DMS53 (cell line): ENCODE results near the gene PCGF3.

Experiments used
- DNase-seq: peaks from one replicate; lab custom pipeline; 2025; lab: John Stamatoyannopoulos, UW

PCGF3 gene

GRCh38 chr4:784401-785331 lies 79.0 kb downstream of the PCGF3 start:
- no peak for DNase-seq

GRCh38 chr4:785332-786073 lies 79.9 kb downstream of the PCGF3 start:
- no peak for DNase-seq

- no peak for DNase-seq
Measured at GRCh38 chr4:786074-786741, 80.6 kb downstream of the PCGF3 start.

- no peak for DNase-seq
Measured at GRCh38 chr4:786861-787300, 81.2 kb downstream of the PCGF3 start.

GRCh38 chr4:787561-787981 lies 81.9 kb downstream of the PCGF3 start:
- no peak for DNase-seq

GRCh38 chr4:788006-788635 lies 82.5 kb downstream of the PCGF3 start:
- no peak for DNase-seq

- DNase-seq = no peak
Measured at GRCh38 chr4:788636-789297, 83.1 kb downstream of the PCGF3 start.

- DNase-seq = no peak
Measured at GRCh38 chr4:789571-790465, 84.2 kb downstream of the PCGF3 start.

- DNase-seq = no peak
Measured at GRCh38 chr4:790466-790820, 84.8 kb downstream of the PCGF3 start.

- no peak for DNase-seq
Measured at GRCh38 chr4:791252-791897, 85.7 kb downstream of the PCGF3 start.

- DNase-seq = no peak
Measured at GRCh38 chr4:791898-792625, 86.4 kb downstream of the PCGF3 start.

GRCh38 chr4:792626-793092 lies 87.0 kb downstream of the PCGF3 start:
- DNase-seq = no peak

- DNase-seq = no peak
Measured at GRCh38 chr4:793093-793861, 87.6 kb downstream of the PCGF3 start.

GRCh38 chr4:793941-794621 lies 88.4 kb downstream of the PCGF3 start:
- no peak for DNase-seq

GRCh38 chr4:794900-795725 lies 89.5 kb downstream of the PCGF3 start:
- no peak for DNase-seq

GRCh38 chr4:795726-796119 lies 90.1 kb downstream of the PCGF3 start:
- no peak for DNase-seq

- no peak for DNase-seq
Measured at GRCh38 chr4:796206-796605, 90.6 kb downstream of the PCGF3 start.
